ENCODE data around the gene RHCG.

The RHCG gene

DNA sequence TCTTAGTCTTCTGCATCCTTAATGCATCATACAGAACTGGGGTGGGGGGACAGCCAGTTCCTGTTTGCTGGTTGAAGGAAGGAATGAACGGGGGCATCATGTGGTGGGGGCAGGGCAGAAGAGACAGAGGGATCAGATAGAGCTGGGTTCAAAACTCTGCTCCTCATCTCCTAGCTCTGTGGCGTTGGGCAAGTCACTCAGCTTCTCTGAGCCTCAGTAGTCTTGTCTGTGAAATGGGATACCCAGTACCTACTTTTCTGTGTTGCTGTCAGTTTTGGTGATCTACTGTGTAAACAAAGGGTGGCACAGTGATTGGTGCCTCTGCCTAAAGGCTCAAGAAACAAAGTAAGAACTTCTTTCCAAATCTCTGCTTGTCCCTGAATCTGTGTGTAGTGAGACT, 36.3 kb downstream of the RHCG start:
- H2BK5ac ChIP-seq (ENCODE audit: low read length) = peak overlapping the region; percentile 62
- H3K27me3 ChIP-seq (ENCODE audit: control insufficient read depth in 3 of 3, insufficient read depth in 3 of 3, low read depth in 1 of 3, low read length in 3 of 3) = peaks cover 0 to 12% (median 0%) of the 10 kb centered on the region in 3 experiments
- H2BK120ac ChIP-seq (ENCODE audit: low read depth, low read length) = no peak overlapping the region
- H3K18ac ChIP-seq (ENCODE audit: low read length) = peak overlapping the region; percentile 91
- no peak overlapping the region for H2AFZ ChIP-seq (ENCODE audit: low read length)
- no peak overlapping the region for H4K91ac ChIP-seq (ENCODE audit: low read depth, low read length, poor library complexity)
- H3K14ac ChIP-seq (ENCODE audit: low read length) = no peak overlapping the region
- peak overlapping the region; percentile 51 for H2AK5ac ChIP-seq (ENCODE audit: low read depth, low read length)
- peak overlapping the region; percentile 19 for H2BK12ac ChIP-seq (ENCODE audit: low read length)
- H3K4me3 ChIP-seq (ENCODE audit: low read length in 2 of 2) = no peak overlapping the region
- no peak overlapping the region for H3K4me2 ChIP-seq (ENCODE audit: insufficient read depth, low read length, poor library complexity, severe bottlenecking)
- H3K79me1 ChIP-seq (ENCODE audit: low read depth, low read length) = no peaks in the 10 kb centered on the region
- H3K36me3 ChIP-seq (replicated peaks in 1 of 2; ENCODE audit: control insufficient read depth in 2 of 2, insufficient read depth in 2 of 2, low read length in 2 of 2) = no peaks in the 10 kb centered on the region
- H3K23ac ChIP-seq (ENCODE audit: low read depth, low read length, poor library complexity) = peak overlapping the region; percentile 25
- H3K9me3 ChIP-seq (replicated peaks in 1 of 2; ENCODE audit: control insufficient read depth in 2 of 2, insufficient read depth in 1 of 2, low read depth in 1 of 2, low read length in 2 of 2) = no peaks in the 10 kb centered on the region
- no peak overlapping the region for H3K4ac ChIP-seq (ENCODE audit: low read length)
- no peak for DNase-seq (ENCODE audit: low spot score)
- no CpG with 5 or more reads among the region's 2 CpGs for WGBS, 2 donors (ENCODE audit: extremely low coverage in 2 of 2, insufficient read length in 2 of 2, insufficient replicate concordance in 1 of 2)
- H3K27ac ChIP-seq (replicated peaks; ENCODE audit: low read length) = peak overlapping the region; percentile 64
- H2BK15ac ChIP-seq (ENCODE audit: low read length) = peak overlapping the region; percentile 80
- no peak overlapping the region for H3K9ac ChIP-seq (ENCODE audit: low read depth, low read length, poor library complexity)
- H3K4me1 ChIP-seq (ENCODE audit: control insufficient read depth in 2 of 2, insufficient read depth in 1 of 2, low read depth in 1 of 2, low read length in 2 of 2) = peaks cover 0 to 29% of the 10 kb centered on the region in 2 donors
- no peak overlapping the region for H4K8ac ChIP-seq (ENCODE audit: low read depth, low read length)

- no peak for DNase-seq (ENCODE audit: low spot score)
- H3K9me3 ChIP-seq (replicated peaks in 1 of 2; ENCODE audit: control insufficient read depth in 2 of 2, insufficient read depth in 1 of 2, low read depth in 1 of 2, low read length in 2 of 2) = no peaks in the 10 kb centered on the region
Observed at GRCh38 chr15:89459271-89460038, 36.9 kb downstream of the RHCG start.

DNA sequence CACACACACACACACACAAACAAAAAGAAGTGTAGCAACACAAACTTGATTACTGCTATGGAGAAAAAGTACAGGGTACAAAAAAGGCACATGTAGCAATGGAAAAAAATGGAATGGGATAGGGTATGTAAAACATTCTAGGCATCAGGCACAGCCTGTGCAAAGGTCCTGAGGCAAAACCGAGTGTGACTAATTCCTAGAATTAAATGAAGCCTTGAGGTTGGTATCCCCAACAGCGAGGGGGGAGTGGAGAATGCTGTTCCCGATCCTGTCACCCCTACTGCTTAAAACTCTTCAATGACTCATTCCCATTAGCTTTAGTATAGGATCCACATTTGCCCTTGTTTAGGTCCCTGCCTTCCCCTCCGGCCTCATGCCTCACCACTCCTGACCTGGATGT, 37.9 kb downstream of the RHCG start:
- Histone ChIP-seq H3K27me3 (ENCODE audit: control insufficient read depth in 3 of 3, insufficient read depth in 3 of 3, low read depth in 1 of 3, low read length in 3 of 3) (peaks cover 0 to 10% (median 0%) of the 10 kb centered on the region in 3 experiments), H2AK5ac (ENCODE audit: low read depth, low read length) (no peak overlapping the region), H4K8ac (ENCODE audit: low read depth, low read length) (no peak overlapping the region), H2BK15ac (ENCODE audit: low read length) (no peak overlapping the region), H4K91ac (ENCODE audit: low read depth, low read length, poor library complexity) (no peak overlapping the region), H3K79me1 (ENCODE audit: low read depth, low read length) (no peaks in the 10 kb centered on the region), H3K4me3 (ENCODE audit: low read length in 2 of 2) (no peak overlapping the region), H3K4me1 (ENCODE audit: control insufficient read depth in 2 of 2, insufficient read depth in 1 of 2, low read depth in 1 of 2, low read length in 2 of 2) (peaks cover 0 to 29% of the 10 kb centered on the region in 2 donors), H3K36me3 (replicated peaks in 1 of 2; ENCODE audit: control insufficient read depth in 2 of 2, insufficient read depth in 2 of 2, low read length in 2 of 2) (no peaks in the 10 kb centered on the region), H3K18ac (ENCODE audit: low read length) (no peak overlapping the region), H3K9me3 (replicated peaks in 1 of 2; ENCODE audit: control insufficient read depth in 2 of 2, insufficient read depth in 1 of 2, low read depth in 1 of 2, low read length in 2 of 2) (no peaks in the 10 kb centered on the region), H3K27ac (replicated peaks; ENCODE audit: low read length) (no peak overlapping the region), H2AFZ (ENCODE audit: low read length) (no peak overlapping the region), H3K4me2 (ENCODE audit: insufficient read depth, low read length, poor library complexity, severe bottlenecking) (no peak overlapping the region), H3K23ac (ENCODE audit: low read depth, low read length, poor library complexity) (no peak overlapping the region), H2BK5ac (ENCODE audit: low read length) (no peak overlapping the region), H3K14ac (ENCODE audit: low read length) (no peak overlapping the region), H3K9ac (ENCODE audit: low read depth, low read length, poor library complexity) (no peak overlapping the region), H3K4ac (ENCODE audit: low read length) (no peak overlapping the region), H2BK120ac (ENCODE audit: low read depth, low read length) (no peak overlapping the region), H2BK12ac (ENCODE audit: low read length) (no peak overlapping the region)
- DNase-seq (ENCODE audit: low spot score) = no peak
- no CpG with 5 or more reads among the region's 4 CpGs for WGBS, 2 donors (ENCODE audit: extremely low coverage in 2 of 2, insufficient read length in 2 of 2, insufficient replicate concordance in 1 of 2)

More at GRCh38 chr15:89459271-89460038, 36.9 kb downstream of the RHCG start:
- Histone ChIP-seq H3K18ac (ENCODE audit: low read length) (peak overlapping the region; percentile 50), H3K4me2 (ENCODE audit: insufficient read depth, low read length, poor library complexity, severe bottlenecking) (no peak overlapping the region), H2BK120ac (ENCODE audit: low read depth, low read length) (no peak overlapping the region), H2AK5ac (ENCODE audit: low read depth, low read length) (peak overlapping the region; percentile 36), H3K14ac (ENCODE audit: low read length) (no peak overlapping the region), H4K91ac (ENCODE audit: low read depth, low read length, poor library complexity) (no peak overlapping the region), H3K4me1 (ENCODE audit: control insufficient read depth in 2 of 2, insufficient read depth in 1 of 2, low read depth in 1 of 2, low read length in 2 of 2) (peaks cover 0 to 29% of the 10 kb centered on the region in 2 donors), H2BK15ac (ENCODE audit: low read length) (peak overlapping the region; percentile 80), H3K9ac (ENCODE audit: low read depth, low read length, poor library complexity) (no peak overlapping the region), H3K27me3 (ENCODE audit: control insufficient read depth in 3 of 3, insufficient read depth in 3 of 3, low read depth in 1 of 3, low read length in 3 of 3) (peaks cover 0 to 10% (median 0%) of the 10 kb centered on the region in 3 experiments), H3K27ac (replicated peaks; ENCODE audit: low read length) (no peak overlapping the region), H4K8ac (ENCODE audit: low read depth, low read length) (no peak overlapping the region), H3K23ac (ENCODE audit: low read depth, low read length, poor library complexity) (no peak overlapping the region), H3K4me3 (ENCODE audit: low read length in 2 of 2) (no peak overlapping the region), H3K36me3 (replicated peaks in 1 of 2; ENCODE audit: control insufficient read depth in 2 of 2, insufficient read depth in 2 of 2, low read length in 2 of 2) (no peaks in the 10 kb centered on the region), H2BK12ac (ENCODE audit: low read length) (peak overlapping the region; percentile 19), H2BK5ac (ENCODE audit: low read length) (peak overlapping the region; percentile 62), H3K4ac (ENCODE audit: low read length) (no peak overlapping the region), H3K79me1 (ENCODE audit: low read depth, low read length) (no peaks in the 10 kb centered on the region), H2AFZ (ENCODE audit: low read length) (no peak overlapping the region)
- no CpG with 5 or more reads among the region's 2 CpGs for WGBS, 2 donors (ENCODE audit: extremely low coverage in 2 of 2, insufficient read length in 2 of 2, insufficient replicate concordance in 1 of 2)

GRCh38 chr15:89457086-89457485, 39.3 kb downstream of the RHCG start:
- Histone ChIP-seq H2AK5ac (ENCODE audit: low read depth, low read length) (no peak overlapping the region), H2BK120ac (ENCODE audit: low read depth, low read length) (no peak overlapping the region), H3K4ac (ENCODE audit: low read length) (no peak overlapping the region), H3K4me1 (ENCODE audit: control insufficient read depth in 2 of 2, insufficient read depth in 1 of 2, low read depth in 1 of 2, low read length in 2 of 2) (peaks cover 0 to 25% of the 10 kb centered on the region in 2 donors), H3K9me3 (replicated peaks in 1 of 2; ENCODE audit: control insufficient read depth in 2 of 2, insufficient read depth in 1 of 2, low read depth in 1 of 2, low read length in 2 of 2) (peaks cover 0 to 2% of the 10 kb centered on the region in 2 donors), H3K18ac (ENCODE audit: low read length) (no peak overlapping the region), H2AFZ (ENCODE audit: low read length) (peak overlapping the region; percentile 59), H3K9ac (ENCODE audit: low read depth, low read length, poor library complexity) (no peak overlapping the region), H3K23ac (ENCODE audit: low read depth, low read length, poor library complexity) (no peak overlapping the region), H2BK12ac (ENCODE audit: low read length) (no peak overlapping the region), H3K4me2 (ENCODE audit: insufficient read depth, low read length, poor library complexity, severe bottlenecking) (no peak overlapping the region), H4K91ac (ENCODE audit: low read depth, low read length, poor library complexity) (no peak overlapping the region), H3K14ac (ENCODE audit: low read length) (no peak overlapping the region), H2BK15ac (ENCODE audit: low read length) (no peak overlapping the region), H3K27me3 (ENCODE audit: control insufficient read depth in 3 of 3, insufficient read depth in 3 of 3, low read depth in 1 of 3, low read length in 3 of 3) (peaks cover 0 to 16% (median 0%) of the 10 kb centered on the region in 3 experiments), H3K4me3 (ENCODE audit: low read length in 2 of 2) (no peak overlapping the region), H3K27ac (replicated peaks; ENCODE audit: low read length) (no peak overlapping the region), H4K8ac (ENCODE audit: low read depth, low read length) (no peak overlapping the region), H2BK5ac (ENCODE audit: low read length) (no peak overlapping the region), H3K36me3 (replicated peaks in 1 of 2; ENCODE audit: control insufficient read depth in 2 of 2, insufficient read depth in 2 of 2, low read length in 2 of 2) (no peaks in the 10 kb centered on the region), H3K79me1 (ENCODE audit: low read depth, low read length) (no peaks in the 10 kb centered on the region)
- no peak for DNase-seq (ENCODE audit: low spot score)
